Measurements from ENCODE around the gene KATNB1.

- TF ChIP-seq BACH2 (CRISPR knock-in tag; IDR thresholded peaks at IDR 0.05; ENCODE audit: borderline replicate concordance), result no peak
- TF ChIP-seq OSR1 (CRISPR knock-in tag; IDR thresholded peaks at IDR 0.05), result no peak
- TF ChIP-seq ZNF70 (CRISPR knock-in tag; IDR thresholded peaks at IDR 0.05), result no peak
- no peak for TF ChIP-seq ESRRG (CRISPR knock-in tag; IDR thresholded peaks at IDR 0.05)
- TF ChIP-seq PATZ1 (CRISPR knock-in tag; IDR thresholded peaks at IDR 0.05; ENCODE audit: borderline replicate concordance), result no peak
These were observed 34.1 kb downstream of the KATNB1 start for GRCh38 chr16:57769541-57770145.
